BE2C (cell line): ENCODE measurements around the gene TRPV6.

Experiments used
- DNase-seq: peaks from one replicate; pipeline ENCODE4 v3.0.0-alpha.2; 2020
- H3K27me3 ChIP-seq: fragments of 250-450 bp; sonication (Bioruptor Pico); 2 replicates; pipeline ENCODE4 v1.5.1; 2020; ENCODE audit warnings: mild to moderate bottlenecking
- H3K36me3 ChIP-seq: fragments of 250-450 bp; sonication (Bioruptor Pico); 2 replicates; pipeline ENCODE4 v1.5.1; 2020; ENCODE audit warnings: mild to moderate bottlenecking
- H3K4me1 ChIP-seq: fragments of 250-450 bp; sonication (Bioruptor Pico); 2 replicates; pipeline ENCODE4 v1.5.1; 2020
- H3K4me3 ChIP-seq: 2 replicates; pipeline ENCODE4 v1.5.1; 2011; ENCODE audit warnings: low read depth, low read length
- H3K9me3 ChIP-seq: fragments of 250-450 bp; sonication (Bioruptor Pico); 2 replicates; pipeline ENCODE4 v1.5.1; 2020
- CTCF ChIP-seq: IDR thresholded peaks from 2 replicates; pipeline ENCODE4 v1.5.1; 2012; ENCODE audit warnings: mild to moderate bottlenecking, low read depth, low read length

TRPV6 gene

GRCh38 chr7:142878315-142878714, 7.2 kb downstream of the TRPV6 start:
- DNase-seq = no peak
- no peaks in the 10 kb centered on the region for H3K9me3 ChIP-seq
- no peak for TF ChIP-seq CTCF
- H3K27me3 ChIP-seq = no peaks in the 10 kb centered on the region
- H3K4me1 ChIP-seq = no peaks in the 10 kb centered on the region
- no peaks in the 10 kb centered on the region for H3K36me3 ChIP-seq
- no peak overlapping the region for H3K4me3 ChIP-seq

GRCh38 chr7:142876991-142877910, 8.3 kb downstream of the TRPV6 start:
- Histone ChIP-seq H3K36me3 (no peaks in the 10 kb centered on the region), H3K9me3 (no peaks in the 10 kb centered on the region), H3K4me3 (no peak overlapping the region), H3K27me3 (no peaks in the 10 kb centered on the region), H3K4me1 (no peaks in the 10 kb centered on the region)
- TF ChIP-seq CTCF = no peak
- DNase-seq = no peak

- H3K4me3 ChIP-seq = no peak overlapping the region
- H3K36me3 ChIP-seq = no peaks in the 10 kb centered on the region
- no peaks in the 10 kb centered on the region for H3K4me1 ChIP-seq
- H3K27me3 ChIP-seq = no peaks in the 10 kb centered on the region
- H3K9me3 ChIP-seq = no peaks in the 10 kb centered on the region
- no peak for TF ChIP-seq CTCF
- DNase-seq = no peak
Observed at GRCh38 chr7:142876236-142876960, 9.1 kb downstream of the TRPV6 start.

GRCh38 chr7:142875456-142875855, 10.1 kb downstream of the TRPV6 start:
- H3K4me3 ChIP-seq = no peak overlapping the region
- DNase-seq = no peak
- no peaks in the 10 kb centered on the region for H3K9me3 ChIP-seq
- no peaks in the 10 kb centered on the region for H3K4me1 ChIP-seq
- H3K36me3 ChIP-seq = no peaks in the 10 kb centered on the region
- H3K27me3 ChIP-seq = no peaks in the 10 kb centered on the region
- no peak for TF ChIP-seq CTCF

GRCh38 chr7:142874837-142875236, 10.7 kb downstream of the TRPV6 start:
- Histone ChIP-seq H3K9me3 (no peaks in the 10 kb centered on the region), H3K36me3 (no peaks in the 10 kb centered on the region), H3K27me3 (no peaks in the 10 kb centered on the region), H3K4me3 (no peak overlapping the region), H3K4me1 (no peaks in the 10 kb centered on the region)
- DNase-seq = no peak
- no peak for TF ChIP-seq CTCF

GRCh38 chr7:142874409-142874808, 11.1 kb downstream of the TRPV6 start:
- Histone ChIP-seq H3K36me3 (no peaks in the 10 kb centered on the region), H3K9me3 (no peaks in the 10 kb centered on the region), H3K4me3 (no peak overlapping the region), H3K4me1 (no peaks in the 10 kb centered on the region), H3K27me3 (no peaks in the 10 kb centered on the region)
- no peak for DNase-seq
- no peak for TF ChIP-seq CTCF
